Neural cell (in vitro differentiated cells): Measurements from ENCODE around the gene ITIH2. TPM values are rescaled to one million over a fixed set of nuclear protein-coding genes. Genes with fewer than 3 reads are reported as not detected.

ENCODE experiments used
- H2AFZ ChIP-seq: fragments of 200-600, 300-800 bp; sonication (generic), shearing (Covaris generic); 2 replicates; pipeline ENCODE4 v1.6.0; 2014; ENCODE audit warnings: low read depth, mild to moderate bottlenecking, antibody characterized with exemption, low read length, moderate library complexity
- H3F3A ChIP-seq: fragments of 200-600 bp; shearing (Covaris generic); 2 replicates; pipeline ENCODE4 v1.6.1; 2016; ENCODE audit warnings: mild to moderate bottlenecking, moderate library complexity, mixed read lengths, antibody characterized with exemption, low read length; ENCODE audit not compliant: insufficient read depth, poor library complexity, severe bottlenecking
- H3K27ac ChIP-seq: fragments of 200-600, 300-800 bp; sonication (generic), shearing (Covaris generic); 2 replicates; pipeline ENCODE4 v1.5.1; 2014; ENCODE audit warnings: mild to moderate bottlenecking, low read length, moderate library complexity
- H3K27me3 ChIP-seq: fragments of 300-800, 200-600 bp; sonication (generic), shearing (Covaris generic); 2 replicates; pipeline ENCODE4 v1.6.0; 2014; ENCODE audit warnings: mild to moderate bottlenecking, low read depth, low read length, moderate library complexity; ENCODE audit not compliant: insufficient read depth
- H3K36me3 ChIP-seq: fragments of 300-800, 200-600 bp; sonication (generic), shearing (Covaris generic); 2 replicates; pipeline ENCODE4 v1.5.1; 2014; ENCODE audit warnings: mild to moderate bottlenecking, antibody characterized with exemption, low read length, moderate library complexity; ENCODE audit not compliant: insufficient read depth
- H3K4me2 ChIP-seq: fragments of 300-800, 200-600 bp; sonication (generic), shearing (Covaris generic); 2 replicates; pipeline ENCODE4 v1.6.0; 2014; ENCODE audit warnings: mild to moderate bottlenecking, low read length
- H3K4me3 ChIP-seq: fragments of 300-800, 200-600 bp; sonication (generic), shearing (Covaris generic); 2 replicates; pipeline ENCODE4 v1.5.1; 2014; ENCODE audit warnings: mild to moderate bottlenecking, low read length, moderate library complexity
- H3K79me2 ChIP-seq: fragments of 200-600 bp; shearing (Covaris generic); replicated peaks from 2 replicates; pipeline ENCODE4 v1.6.0; 2014; ENCODE audit warnings: mild to moderate bottlenecking, low read length, moderate library complexity; ENCODE audit not compliant: insufficient read depth
- H3K9ac ChIP-seq: fragments of 300-800, 200-600 bp; sonication (generic), shearing (Covaris generic); 2 replicates; pipeline ENCODE4 v1.6.1; 2016; ENCODE audit warnings: mild to moderate bottlenecking, low read length, mixed read lengths
- H3K9me2 ChIP-seq: fragments of 200-600 bp; shearing (Covaris generic); 2 replicates; pipeline ENCODE4 v1.6.1; 2016; ENCODE audit warnings: mild to moderate bottlenecking, low read length, mixed read lengths; ENCODE audit not compliant: insufficient read depth
- H3K9me3 ChIP-seq: fragments of 200-600, 300-800 bp; sonication (generic), shearing (Covaris generic); 2 replicates; pipeline ENCODE4 v1.6.1; 2016; ENCODE audit warnings: mild to moderate bottlenecking, mixed run types, low read length, moderate library complexity, mixed read lengths
- H4K20me1 ChIP-seq: fragments of 200-600 bp; shearing (Covaris generic); 2 replicates; pipeline ENCODE4 v1.6.1; 2016; ENCODE audit warnings: mild to moderate bottlenecking, mixed run types; ENCODE audit not compliant: insufficient read depth
- EP300 ChIP-seq: fragments of 450-650 bp; conservative IDR thresholded peaks from 2 replicates; pipeline ENCODE4 v1.6.1; 2014; ENCODE audit warnings: antibody characterized with exemption, mild to moderate bottlenecking, moderate library complexity; ENCODE audit not compliant: poor library complexity, severe bottlenecking
- EZH2 ChIP-seq: fragments of 200-600, 300-800 bp; shearing (Covaris generic), sonication (generic); IDR thresholded peaks from 2 replicates; pipeline ENCODE4 v1.6.1; 2014; ENCODE audit warnings: antibody characterized with exemption, low read length, borderline replicate concordance, mild to moderate bottlenecking; ENCODE audit not compliant: insufficient read depth, poor library complexity, severe bottlenecking
- MXI1 ChIP-seq: fragments of 450-650 bp; conservative IDR thresholded peaks from 2 replicates; pipeline ENCODE4 v1.6.1; 2014; ENCODE audit warnings: antibody characterized with exemption, mild to moderate bottlenecking; ENCODE audit not compliant: poor library complexity, severe bottlenecking
- POLR2AphosphoS5 ChIP-seq: IDR thresholded peaks from 2 replicates; pipeline ENCODE4 v1.6.1; 2012
- RAD21 ChIP-seq: fragments of 450-650 bp; conservative IDR thresholded peaks from 2 replicates; pipeline ENCODE4 v1.6.1; 2014; ENCODE audit warnings: antibody characterized with exemption, mild to moderate bottlenecking, moderate library complexity
- SMC3 ChIP-seq: fragments of 450-650 bp; conservative IDR thresholded peaks from 2 replicates; pipeline ENCODE4 v1.6.1; 2014; ENCODE audit warnings: antibody characterized with exemption, mild to moderate bottlenecking, moderate library complexity; ENCODE audit not compliant: poor library complexity
- TAF1 ChIP-seq: IDR thresholded peaks from 2 replicates; pipeline ENCODE4 v1.6.1; 2012; ENCODE audit warnings: low read depth
- polyA plus RNA-seq: library from polyadenylated mRNA; depleted of rRNA; stranded (reverse); fragments of >200 nt; gene quantifications from 2 replicates; pipeline ENCODE4 v1.2.3, GENCODE V29; 2014
- TF ChIP-seq, protein P1 (sequence below): fragments of 450-650 bp; IDR thresholded peaks from 2 replicates; pipeline ENCODE4 v1.5.1; 2014; ENCODE audit warnings: antibody characterized with exemption, mild to moderate bottlenecking, moderate library complexity; ENCODE audit not compliant: poor library complexity, severe bottlenecking
- TF ChIP-seq, protein P2 (sequence below): IDR thresholded peaks from 2 replicates; pipeline ENCODE4 v1.6.1; 2012; ENCODE audit warnings: borderline replicate concordance

ITIH2 gene
- polyA plus RNA-seq, 1 donor from 2014 or later, result not detected

DNA sequence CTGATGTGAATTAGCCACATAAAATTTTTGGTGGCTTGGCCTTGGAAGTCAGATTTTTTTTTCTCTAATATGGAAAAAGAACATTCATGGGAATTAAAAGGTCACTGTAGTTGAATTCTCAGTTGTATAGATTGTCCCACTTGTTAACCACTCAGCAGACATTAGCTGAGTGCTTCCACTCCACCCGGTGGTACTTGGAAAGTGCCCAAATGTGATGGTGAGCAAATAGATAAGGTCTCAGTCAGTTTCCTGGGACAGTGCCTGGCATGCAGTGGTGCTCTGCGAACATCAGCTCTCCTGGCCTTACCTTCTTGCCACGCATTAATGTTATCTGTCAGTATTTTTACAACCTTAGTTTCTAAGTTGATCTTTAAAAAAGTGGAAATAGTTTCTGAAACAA lies 86.3 kb downstream of the ITIH2 start:
- Histone ChIP-seq H3K9ac (peak overlapping the region; percentile 94), H3K4me2 (peak overlapping the region; percentile 93), H3K79me2 (peaks cover 88% of the 10 kb centered on the region), H3K4me3 (peak overlapping the region; percentile 89), H3K27me3 (no peaks in the 10 kb centered on the region), H4K20me1 (no peaks in the 10 kb centered on the region), H3F3A (no peaks in the 10 kb centered on the region), H3K9me3 (no peaks in the 10 kb centered on the region), H3K9me2 (no peaks in the 10 kb centered on the region), H3K36me3 (no peaks in the 10 kb centered on the region), H2AFZ (no peak overlapping the region), H3K27ac (no peak overlapping the region)
- no peak for TF ChIP-seq TAF1
- no peak for TF ChIP-seq EZH2
- TF ChIP-seq, protein P1, sequence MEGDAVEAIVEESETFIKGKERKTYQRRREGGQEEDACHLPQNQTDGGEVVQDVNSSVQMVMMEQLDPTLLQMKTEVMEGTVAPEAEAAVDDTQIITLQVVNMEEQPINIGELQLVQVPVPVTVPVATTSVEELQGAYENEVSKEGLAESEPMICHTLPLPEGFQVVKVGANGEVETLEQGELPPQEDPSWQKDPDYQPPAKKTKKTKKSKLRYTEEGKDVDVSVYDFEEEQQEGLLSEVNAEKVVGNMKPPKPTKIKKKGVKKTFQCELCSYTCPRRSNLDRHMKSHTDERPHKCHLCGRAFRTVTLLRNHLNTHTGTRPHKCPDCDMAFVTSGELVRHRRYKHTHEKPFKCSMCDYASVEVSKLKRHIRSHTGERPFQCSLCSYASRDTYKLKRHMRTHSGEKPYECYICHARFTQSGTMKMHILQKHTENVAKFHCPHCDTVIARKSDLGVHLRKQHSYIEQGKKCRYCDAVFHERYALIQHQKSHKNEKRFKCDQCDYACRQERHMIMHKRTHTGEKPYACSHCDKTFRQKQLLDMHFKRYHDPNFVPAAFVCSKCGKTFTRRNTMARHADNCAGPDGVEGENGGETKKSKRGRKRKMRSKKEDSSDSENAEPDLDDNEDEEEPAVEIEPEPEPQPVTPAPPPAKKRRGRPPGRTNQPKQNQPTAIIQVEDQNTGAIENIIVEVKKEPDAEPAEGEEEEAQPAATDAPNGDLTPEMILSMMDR, result no peak
- TF ChIP-seq EP300, result no peak
- no peak for TF ChIP-seq SMC3
- no peak for TF ChIP-seq RAD21
- TF ChIP-seq POLR2AphosphoS5, result no peak
- TF ChIP-seq MXI1, result no peak
- TF ChIP-seq, protein P2, sequence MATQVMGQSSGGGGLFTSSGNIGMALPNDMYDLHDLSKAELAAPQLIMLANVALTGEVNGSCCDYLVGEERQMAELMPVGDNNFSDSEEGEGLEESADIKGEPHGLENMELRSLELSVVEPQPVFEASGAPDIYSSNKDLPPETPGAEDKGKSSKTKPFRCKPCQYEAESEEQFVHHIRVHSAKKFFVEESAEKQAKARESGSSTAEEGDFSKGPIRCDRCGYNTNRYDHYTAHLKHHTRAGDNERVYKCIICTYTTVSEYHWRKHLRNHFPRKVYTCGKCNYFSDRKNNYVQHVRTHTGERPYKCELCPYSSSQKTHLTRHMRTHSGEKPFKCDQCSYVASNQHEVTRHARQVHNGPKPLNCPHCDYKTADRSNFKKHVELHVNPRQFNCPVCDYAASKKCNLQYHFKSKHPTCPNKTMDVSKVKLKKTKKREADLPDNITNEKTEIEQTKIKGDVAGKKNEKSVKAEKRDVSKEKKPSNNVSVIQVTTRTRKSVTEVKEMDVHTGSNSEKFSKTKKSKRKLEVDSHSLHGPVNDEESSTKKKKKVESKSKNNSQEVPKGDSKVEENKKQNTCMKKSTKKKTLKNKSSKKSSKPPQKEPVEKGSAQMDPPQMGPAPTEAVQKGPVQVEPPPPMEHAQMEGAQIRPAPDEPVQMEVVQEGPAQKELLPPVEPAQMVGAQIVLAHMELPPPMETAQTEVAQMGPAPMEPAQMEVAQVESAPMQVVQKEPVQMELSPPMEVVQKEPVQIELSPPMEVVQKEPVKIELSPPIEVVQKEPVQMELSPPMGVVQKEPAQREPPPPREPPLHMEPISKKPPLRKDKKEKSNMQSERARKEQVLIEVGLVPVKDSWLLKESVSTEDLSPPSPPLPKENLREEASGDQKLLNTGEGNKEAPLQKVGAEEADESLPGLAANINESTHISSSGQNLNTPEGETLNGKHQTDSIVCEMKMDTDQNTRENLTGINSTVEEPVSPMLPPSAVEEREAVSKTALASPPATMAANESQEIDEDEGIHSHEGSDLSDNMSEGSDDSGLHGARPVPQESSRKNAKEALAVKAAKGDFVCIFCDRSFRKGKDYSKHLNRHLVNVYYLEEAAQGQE, result no peak

DNA sequence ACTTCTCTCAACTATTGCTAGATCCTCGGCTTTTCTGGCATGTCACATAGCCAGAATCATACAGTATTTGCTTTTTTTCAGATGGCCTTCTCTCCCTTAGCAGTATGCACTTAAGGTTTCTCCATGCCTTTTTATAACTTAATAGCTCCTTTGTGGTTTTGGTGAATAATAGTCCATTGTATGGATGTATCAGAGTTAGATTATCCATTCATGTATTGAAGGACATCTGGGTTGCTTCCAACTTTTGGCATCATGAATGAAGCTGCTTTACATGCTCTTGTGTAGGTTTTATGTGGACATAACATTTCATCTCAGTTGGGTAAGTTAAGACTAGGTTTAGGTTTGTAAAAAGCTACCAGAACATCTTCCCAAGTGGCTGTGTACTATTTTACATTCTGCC lies 89.4 kb downstream of the ITIH2 start:
- no peak overlapping the region for H2AFZ ChIP-seq
- no peak overlapping the region for H3K9ac ChIP-seq
- H3K9me3 ChIP-seq, result no peaks in the 10 kb centered on the region
- peaks cover 7% of the 10 kb centered on the region for H3K36me3 ChIP-seq
- TF ChIP-seq, protein P1, result no peak
- TF ChIP-seq, protein P2, result no peak
- H3F3A ChIP-seq, result no peaks in the 10 kb centered on the region
- H3K27ac ChIP-seq, result no peak overlapping the region
- no peaks in the 10 kb centered on the region for H3K9me2 ChIP-seq
- no peak overlapping the region for H3K4me2 ChIP-seq
- peaks cover 76% of the 10 kb centered on the region for H3K79me2 ChIP-seq
- peaks cover 4% of the 10 kb centered on the region for H4K20me1 ChIP-seq
- no peak overlapping the region for H3K4me3 ChIP-seq
- H3K27me3 ChIP-seq, result no peaks in the 10 kb centered on the region
